GM20431 (cell line): Measurements from ENCODE around the gene GRIPAP1.

Source experiments
- in situ Hi-C: fragments of 300-500 bp; cut with MseI, MboI; formaldehyde crosslinking; loops from one replicate; pipeline ENCODE4 v1.15.0; 2020; ENCODE audit warnings: low sequenced_read_pairs; ENCODE audit not compliant: unreplicated experiment

Gene GRIPAP1

DNA sequence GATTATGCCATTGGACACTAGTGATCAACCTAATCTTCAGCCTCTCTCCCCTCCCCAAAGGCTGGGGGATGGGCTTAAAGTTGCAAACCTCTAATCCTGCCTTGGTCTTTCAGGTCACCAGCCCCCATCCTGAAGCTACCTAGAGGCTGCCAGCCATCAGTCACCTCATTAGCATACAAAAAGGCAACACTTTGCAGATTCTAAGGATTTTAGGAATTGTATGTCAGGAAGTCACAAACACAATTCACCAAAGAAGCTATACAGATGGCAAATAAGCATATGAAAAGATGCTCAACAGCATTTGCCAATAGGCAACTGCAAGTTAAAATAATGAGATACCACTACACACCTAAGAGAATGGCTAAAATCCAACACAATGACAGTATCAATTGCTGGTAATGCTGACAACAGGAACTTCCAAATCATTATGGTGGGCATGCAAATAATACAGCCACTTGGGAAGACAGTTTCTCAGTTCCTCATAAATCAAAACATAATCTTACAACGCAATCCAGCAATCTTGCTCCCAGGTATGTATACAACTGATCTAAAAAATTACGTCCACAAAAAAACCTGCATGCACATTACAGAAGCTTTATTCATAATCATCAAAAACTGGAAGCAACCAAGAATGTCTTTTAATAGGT, 74.2 kb downstream of the GRIPAP1 start:
- in situ Hi-C loops: no loop called here

DNA sequence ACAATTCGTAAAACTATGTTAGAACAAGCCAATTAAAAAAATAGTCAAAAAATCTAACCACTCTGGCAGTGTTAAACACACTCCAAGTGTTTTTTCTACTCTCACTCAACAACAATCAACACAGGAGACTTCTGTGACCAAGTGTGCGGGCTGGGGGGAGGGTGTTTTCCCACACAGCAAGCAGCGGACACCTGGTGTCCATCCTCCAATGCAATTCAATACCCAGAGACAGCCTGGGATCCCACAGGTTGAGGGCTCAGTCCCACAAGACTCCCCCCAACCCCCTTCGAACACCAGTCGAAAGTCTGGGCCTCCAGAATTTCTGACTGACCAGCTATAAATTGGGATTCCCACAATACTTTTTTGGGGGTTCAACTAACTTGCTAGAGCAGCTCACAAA, 74.9 kb downstream of the GRIPAP1 start:
- in situ Hi-C loops: no loop called here

DNA sequence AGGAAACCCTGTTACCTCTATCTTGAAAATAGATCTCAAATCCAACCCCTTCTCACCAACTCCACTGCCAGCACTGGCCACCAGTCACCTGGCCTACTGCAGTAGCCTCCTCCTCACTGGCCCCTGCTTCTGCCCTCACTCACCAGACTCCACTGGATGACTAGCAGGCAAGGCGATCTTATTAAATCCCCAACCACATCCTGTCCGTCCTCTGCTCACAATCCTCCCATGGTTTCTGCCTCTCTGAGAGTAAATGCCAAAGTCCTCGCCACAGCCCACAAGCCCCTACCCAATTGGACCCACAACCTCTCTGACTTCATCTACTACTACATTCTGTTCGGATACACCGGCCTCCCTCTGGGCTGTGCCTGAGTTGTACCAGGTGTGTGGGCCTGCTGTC, 77.8 kb downstream of the GRIPAP1 start:
- in situ Hi-C loops: no loop called here

DNA sequence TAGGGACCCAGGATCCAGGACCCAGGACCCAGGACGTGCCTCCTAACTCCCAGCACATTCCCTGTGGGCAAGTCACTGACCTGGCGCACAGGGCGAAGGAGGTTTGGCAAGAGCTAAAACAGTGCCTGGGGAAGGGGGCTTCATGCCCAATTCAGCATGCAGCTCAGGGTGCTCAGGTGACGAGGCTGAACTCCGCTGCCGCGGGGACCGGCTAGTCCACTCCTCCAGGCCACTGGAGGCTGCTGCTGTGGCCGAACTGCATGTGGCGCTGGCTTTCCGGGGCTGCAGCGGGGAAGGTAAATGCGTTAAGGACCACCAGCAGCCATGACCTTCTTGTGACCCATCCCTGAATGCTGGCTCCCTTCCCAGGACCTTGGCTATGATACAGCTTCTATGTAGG, 78.3 kb downstream of the GRIPAP1 start:
- in situ Hi-C loops: no loop called here
